Left ventricle myocardium inferior (tissue), 1 donor: Measurements from ENCODE around the gene ETNK1. TPM values are rescaled to one million over a fixed set of nuclear protein-coding genes. Genes with fewer than 3 reads are reported as not detected.
"Not testable (repeated sequence)": the region's sequence is repeated elsewhere in the genome, so short reads cannot be mapped to it uniquely, and the experiment has no call there.

Source experiments
- DNase-seq: peaks from one replicate; pipeline ENCODE4 v3.0.0-alpha.2; 2020
- H3K27ac ChIP-seq: fragments of 200-600 bp; replicated peaks from 2 replicates; pipeline ENCODE4 v1.8.0; 2021
- H3K27me3 ChIP-seq: fragments of 200-600 bp; 2 replicates; pipeline ENCODE4 v1.8.0; 2021; ENCODE audit warnings: low read depth
- H3K36me3 ChIP-seq: fragments of 200-600 bp; 2 replicates; pipeline ENCODE4 v1.8.0; 2021
- H3K4me1 ChIP-seq: fragments of 200-600 bp; 2 replicates; pipeline ENCODE4 v1.8.0; 2021
- H3K4me3 ChIP-seq: fragments of 200-600 bp; 2 replicates; pipeline ENCODE4 v1.8.0; 2021; ENCODE audit warnings: mild to moderate bottlenecking, moderate library complexity
- H3K9me3 ChIP-seq: fragments of 200-600 bp; replicated peaks from 2 replicates; pipeline ENCODE4 v1.8.0; 2021
- CTCF ChIP-seq: fragments of 200-600 bp; IDR thresholded peaks from 2 replicates; pipeline ENCODE4 v1.8.0; 2021; ENCODE audit warnings: antibody characterized with exemption, mild to moderate bottlenecking, borderline replicate concordance
- intact Hi-C: fragments of 100-400 bp; cut with micrococcal nuclease; formaldehyde crosslinking; loops from one replicate; pipeline ENCODE4 v1.11.0; 2022
- total RNA-seq: library from RNA; stranded (reverse); fragmentation: NEBNext Ultra II Directional; extraction: Animal tissue kit (Norgen Biotek cat#: 25700); gene quantifications from one replicate; pipeline ENCODE4 v1.2.1, GENCODE V29; 2021
- donor health status: DM: no; HTN: yes; CAD: no; lungs with severe emphysema.

Gene ETNK1
- total RNA-seq, 1 donor from 2014 or later, result 13.9 TPM

- Histone ChIP-seq H3K27ac (no peak overlapping the region), H3K36me3 (no peaks in the 10 kb centered on the region), H3K4me3 (no peak overlapping the region), H3K9me3 (no peaks in the 10 kb centered on the region), H3K27me3 (no peaks in the 10 kb centered on the region), H3K4me1 (peaks cover 9% of the 10 kb centered on the region)
- TF ChIP-seq CTCF, result no peak
- DNase-seq, result no peak
- intact Hi-C loops, result no loop called here
These were observed 62.5 kb downstream of the ETNK1 start for GRCh38 chr12:22687361-22688076.

- no peak for DNase-seq
These were observed 64.9 kb downstream of the ETNK1 start for GRCh38 chr12:22689876-22690275.

DNA sequence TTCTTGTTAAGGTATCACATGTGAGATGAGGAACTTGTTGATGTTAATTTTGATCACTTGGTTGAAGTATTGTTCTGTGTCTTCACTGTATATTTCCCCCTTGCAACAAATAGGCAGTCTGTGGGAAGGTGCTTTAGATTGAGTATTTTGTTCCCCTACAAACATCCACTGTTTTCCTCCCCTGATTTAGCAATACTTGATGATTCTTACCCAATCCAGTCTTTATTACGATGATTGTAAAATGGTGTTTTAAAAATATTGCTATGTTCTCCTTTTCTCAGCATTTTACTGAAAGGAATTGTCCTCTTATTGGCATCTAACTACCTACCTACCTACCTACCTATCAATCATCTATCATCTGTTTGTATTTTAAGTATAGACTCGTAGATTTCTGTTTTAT is 66.3 kb downstream of the ETNK1 start:
- peaks cover 16% of the 10 kb centered on the region for H3K9me3 ChIP-seq
- no peaks in the 10 kb centered on the region for H3K27me3 ChIP-seq
- no peak overlapping the region for H3K4me3 ChIP-seq
- no peak for DNase-seq
- no peaks in the 10 kb centered on the region for H3K36me3 ChIP-seq
- intact Hi-C loops, result no loop called here
- peaks cover 9% of the 10 kb centered on the region for H3K4me1 ChIP-seq
- TF ChIP-seq CTCF, result no peak
- no peak overlapping the region for H3K27ac ChIP-seq

More at GRCh38 chr12:22689876-22690275, 64.9 kb downstream of the ETNK1 start:
- Histone ChIP-seq H3K4me1 (peaks cover 9% of the 10 kb centered on the region), H3K27ac (no peak overlapping the region), H3K4me3 (no peak overlapping the region), H3K27me3 (no peaks in the 10 kb centered on the region), H3K9me3 (peaks cover 16% of the 10 kb centered on the region), H3K36me3 (no peaks in the 10 kb centered on the region)
- no peak for TF ChIP-seq CTCF
- intact Hi-C loops, result no loop called here

GRCh38 chr12:22692467-22692866 is 67.5 kb downstream of the ETNK1 start:
- H3K9me3 ChIP-seq, result peaks cover 16% of the 10 kb centered on the region
- intact Hi-C loops, result not testable (repeated sequence)

GRCh38 chr12:22692964-22693555 is 68.1 kb downstream of the ETNK1 start:
- Histone ChIP-seq H3K4me1 (no peaks in the 10 kb centered on the region), H3K36me3 (no peaks in the 10 kb centered on the region), H3K4me3 (no peak overlapping the region), H3K27ac (no peak overlapping the region), H3K27me3 (no peaks in the 10 kb centered on the region), H3K9me3 (peaks cover 16% of the 10 kb centered on the region)
- intact Hi-C loops, result no loop called here
- DNase-seq, result no peak
- TF ChIP-seq CTCF, result no peak

More at GRCh38 chr12:22692467-22692866, 67.5 kb downstream of the ETNK1 start:
- DNase-seq, H3K36me3 ChIP-seq, H3K27ac ChIP-seq, H3K27me3 ChIP-seq, H3K4me3 ChIP-seq, H3K4me1 ChIP-seq: not testable (repeated sequence)

DNA sequence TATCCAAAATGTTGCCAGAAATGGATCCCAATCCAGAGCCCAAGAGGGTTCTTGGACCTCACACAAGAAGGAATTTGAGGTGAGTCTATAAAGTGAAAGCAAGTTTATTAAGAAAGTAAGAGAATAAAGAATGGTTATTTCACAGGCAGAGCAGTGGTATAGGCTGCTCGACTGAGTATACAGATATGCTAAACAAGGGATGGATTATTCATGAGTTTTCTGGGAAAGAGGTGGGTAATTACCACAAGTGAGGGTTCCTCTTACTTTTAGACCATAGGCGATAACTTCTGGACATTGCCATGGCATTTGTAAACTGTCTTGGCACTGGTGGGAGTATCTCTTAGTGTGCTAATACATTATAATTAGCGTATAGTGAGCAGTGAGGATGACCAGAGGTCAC is 73.6 kb downstream of the ETNK1 start:
- no peak for DNase-seq
- no peak for TF ChIP-seq CTCF
- Histone ChIP-seq H3K4me1 (no peaks in the 10 kb centered on the region), H3K27me3 (no peaks in the 10 kb centered on the region), H3K36me3 (no peaks in the 10 kb centered on the region), H3K27ac (no peak overlapping the region), H3K9me3 (peaks cover 6% of the 10 kb centered on the region), H3K4me3 (no peak overlapping the region)
- intact Hi-C loops, result no loop called here

- H3K4me3 ChIP-seq, intact Hi-C loops, H3K27ac ChIP-seq, H3K36me3 ChIP-seq, H3K9me3 ChIP-seq, H3K4me1 ChIP-seq, H3K27me3 ChIP-seq, DNase-seq: not testable (repeated sequence)
These were observed 74.7 kb downstream of the ETNK1 start for GRCh38 chr12:22699705-22700104.
